ENCODE measurements around the gene ZNF346.

- TF ChIP-seq EZH2 (IDR thresholded peaks at IDR 0.05; ENCODE audit: borderline replicate concordance, low read depth, low read length, severe bottlenecking) (no peak), CTCF (IDR thresholded peaks at IDR 0.05; ENCODE audit: borderline replicate concordance, extremely low read depth, low read length, poor library complexity, severe bottlenecking) (no peak)
Observed at GRCh38 chr5:177093082-177093712, 70.7 kb downstream of the ZNF346 start.
